Measurements from ENCODE around the gene ANKRD24.

The ANKRD24 gene

GRCh38 chr19:4197228-4197624 is 14.7 kb downstream of the ANKRD24 start:
- H3K36me3 ChIP-seq (ENCODE audit: control insufficient read depth in 1 of 2, insufficient read depth in 2 of 2, low read depth in 1 of 2, low read length in 2 of 2): no peaks in the 10 kb centered on the region
- H3K9me3 ChIP-seq (ENCODE audit: control insufficient read depth, low read length): peaks cover 7% of the 10 kb centered on the region
- peaks cover 3% of the 10 kb centered on the region for H3K4me1 ChIP-seq (ENCODE audit: control insufficient read depth, insufficient read depth, low read depth, low read length)
- no peak overlapping the region for H3K23ac ChIP-seq (ENCODE audit: low read length in 2 of 2)
- H3K4ac ChIP-seq (ENCODE audit: low read depth in 1 of 2, low read length in 2 of 2): no peak overlapping the region
- H2BK5ac ChIP-seq (ENCODE audit: low read depth, low read length, poor library complexity, severe bottlenecking): no peak overlapping the region
- DNase-seq: no peak
- H3K4me3 ChIP-seq (ENCODE audit: insufficient read depth in 1 of 2, low read depth in 1 of 2, low read length in 2 of 2): no peak overlapping the region
- no peak overlapping the region for H3K27ac ChIP-seq (ENCODE audit: low read length, poor library complexity, severe bottlenecking)
- no peak overlapping the region for H2AFZ ChIP-seq (ENCODE audit: low read depth, low read length)
- H3K18ac ChIP-seq (ENCODE audit: low read depth in 1 of 2, low read length in 2 of 2): no peak overlapping the region
- peaks cover 58 to 82% of the 10 kb centered on the region in 2 experiments for H3K27me3 ChIP-seq (ENCODE audit: control insufficient read depth in 1 of 2, insufficient read depth in 1 of 2, low read length in 2 of 2)
- no peak overlapping the region for H4K91ac ChIP-seq (ENCODE audit: low read length)
- 81% methylated on average over 5 of the region's 5 CpGs for WGBS
- H2BK120ac ChIP-seq (ENCODE audit: low read depth, low read length): no peak overlapping the region
- no peak overlapping the region for H3K14ac ChIP-seq (ENCODE audit: low read length in 2 of 2)
- no peaks in the 10 kb centered on the region for H3K79me1 ChIP-seq (replicated peaks; ENCODE audit: low read length, poor library complexity, severe bottlenecking)
- no peak overlapping the region for H2BK15ac ChIP-seq (ENCODE audit: low read depth, poor library complexity, severe bottlenecking)
- H2AK5ac ChIP-seq (ENCODE audit: low read length, severe bottlenecking): no peak overlapping the region
- no peak overlapping the region for H3K4me2 ChIP-seq (ENCODE audit: low read length, poor library complexity, severe bottlenecking)
- no peak overlapping the region for H4K8ac ChIP-seq (ENCODE audit: low read length)
- H3K9ac ChIP-seq (ENCODE audit: low read length): no peak overlapping the region
- no peak overlapping the region for H2BK12ac ChIP-seq (ENCODE audit: low read length in 2 of 2)

- Histone ChIP-seq H2BK5ac (ENCODE audit: low read depth, low read length, poor library complexity, severe bottlenecking) (no peak overlapping the region), H2AFZ (ENCODE audit: low read depth, low read length) (no peak overlapping the region), H3K4me2 (ENCODE audit: low read length, poor library complexity, severe bottlenecking) (no peak overlapping the region), H2BK12ac (ENCODE audit: low read length in 2 of 2) (no peak overlapping the region), H3K36me3 (ENCODE audit: control insufficient read depth in 1 of 2, insufficient read depth in 2 of 2, low read depth in 1 of 2, low read length in 2 of 2) (no peaks in the 10 kb centered on the region), H3K4me1 (ENCODE audit: control insufficient read depth, insufficient read depth, low read depth, low read length) (peaks cover 3% of the 10 kb centered on the region), H2BK15ac (ENCODE audit: low read depth, poor library complexity, severe bottlenecking) (no peak overlapping the region), H3K27ac (ENCODE audit: low read length, poor library complexity, severe bottlenecking) (no peak overlapping the region), H3K79me1 (replicated peaks; ENCODE audit: low read length, poor library complexity, severe bottlenecking) (no peaks in the 10 kb centered on the region), H3K4ac (ENCODE audit: low read depth in 1 of 2, low read length in 2 of 2) (no peak overlapping the region), H3K27me3 (ENCODE audit: control insufficient read depth in 1 of 2, insufficient read depth in 1 of 2, low read length in 2 of 2) (peaks cover 58 to 82% of the 10 kb centered on the region in 2 experiments), H4K91ac (ENCODE audit: low read length) (no peak overlapping the region), H3K9ac (ENCODE audit: low read length) (no peak overlapping the region), H2BK120ac (ENCODE audit: low read depth, low read length) (no peak overlapping the region), H4K8ac (ENCODE audit: low read length) (no peak overlapping the region), H3K18ac (ENCODE audit: low read depth in 1 of 2, low read length in 2 of 2) (no peak overlapping the region), H3K4me3 (ENCODE audit: insufficient read depth in 1 of 2, low read depth in 1 of 2, low read length in 2 of 2) (no peak overlapping the region), H3K23ac (ENCODE audit: low read length in 2 of 2) (no peak overlapping the region), H2AK5ac (ENCODE audit: low read length, severe bottlenecking) (no peak overlapping the region), H3K14ac (ENCODE audit: low read length in 2 of 2) (no peak overlapping the region), H3K9me3 (ENCODE audit: control insufficient read depth, low read length) (peaks cover 7% of the 10 kb centered on the region)
- DNase-seq: no peak
- 30% methylated on average over 41 of the region's 70 CpGs for WGBS
Measured at GRCh38 chr19:4197625-4198466, 15.4 kb downstream of the ANKRD24 start.

DNA sequence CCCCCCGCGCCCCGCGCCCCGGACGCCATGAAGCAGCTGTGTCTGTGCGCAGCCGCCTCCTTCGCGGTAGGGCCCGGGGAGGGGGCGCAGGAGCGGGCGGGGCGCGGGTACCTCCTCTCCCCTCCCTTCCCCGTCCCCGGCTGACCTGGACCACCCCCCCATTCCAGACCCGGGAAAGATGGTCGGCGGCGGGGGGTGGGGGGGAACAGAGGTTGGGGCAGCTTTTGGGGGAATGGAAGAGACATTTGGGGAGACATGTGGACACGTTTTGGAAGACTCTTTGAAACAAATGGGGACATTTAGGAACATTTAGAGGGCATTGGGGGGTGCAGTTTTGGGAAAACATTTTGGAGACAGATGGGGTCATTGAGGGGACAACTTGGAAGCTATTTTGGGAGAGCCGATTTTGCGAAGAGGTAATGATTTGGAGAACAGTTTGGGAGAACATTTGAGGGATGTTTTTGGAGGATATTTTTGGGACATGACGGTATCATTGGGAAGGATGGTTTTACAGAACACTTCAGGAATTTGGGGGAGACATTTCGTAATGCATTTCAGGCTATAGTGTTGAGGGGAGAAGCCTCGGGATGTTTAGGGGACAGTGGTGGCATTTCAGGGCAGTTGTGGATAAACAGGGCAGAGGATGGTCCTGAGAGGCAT is 16.1 kb downstream of the ANKRD24 start:
- Histone ChIP-seq H3K23ac (ENCODE audit: low read length in 2 of 2) (no peak overlapping the region), H2BK15ac (ENCODE audit: low read depth, poor library complexity, severe bottlenecking) (no peak overlapping the region), H3K4me1 (ENCODE audit: control insufficient read depth, insufficient read depth, low read depth, low read length) (peaks cover 3% of the 10 kb centered on the region), H2AFZ (ENCODE audit: low read depth, low read length) (no peak overlapping the region), H2BK12ac (ENCODE audit: low read length in 2 of 2) (no peak overlapping the region), H4K8ac (ENCODE audit: low read length) (no peak overlapping the region), H3K27me3 (ENCODE audit: control insufficient read depth in 1 of 2, insufficient read depth in 1 of 2, low read length in 2 of 2) (peaks cover 58 to 78% of the 10 kb centered on the region in 2 experiments), H2BK5ac (ENCODE audit: low read depth, low read length, poor library complexity, severe bottlenecking) (no peak overlapping the region), H4K91ac (ENCODE audit: low read length) (no peak overlapping the region), H2BK120ac (ENCODE audit: low read depth, low read length) (no peak overlapping the region), H2AK5ac (ENCODE audit: low read length, severe bottlenecking) (no peak overlapping the region), H3K4me3 (ENCODE audit: insufficient read depth in 1 of 2, low read depth in 1 of 2, low read length in 2 of 2) (no peak overlapping the region), H3K9ac (ENCODE audit: low read length) (no peak overlapping the region), H3K79me1 (replicated peaks; ENCODE audit: low read length, poor library complexity, severe bottlenecking) (no peaks in the 10 kb centered on the region), H3K27ac (ENCODE audit: low read length, poor library complexity, severe bottlenecking) (no peak overlapping the region), H3K9me3 (ENCODE audit: control insufficient read depth, low read length) (peaks cover 7% of the 10 kb centered on the region), H3K36me3 (ENCODE audit: control insufficient read depth in 1 of 2, insufficient read depth in 2 of 2, low read depth in 1 of 2, low read length in 2 of 2) (no peaks in the 10 kb centered on the region), H3K18ac (ENCODE audit: low read depth in 1 of 2, low read length in 2 of 2) (no peak overlapping the region), H3K4me2 (ENCODE audit: low read length, poor library complexity, severe bottlenecking) (no peak overlapping the region), H3K14ac (ENCODE audit: low read length in 2 of 2) (no peak overlapping the region), H3K4ac (ENCODE audit: low read depth in 1 of 2, low read length in 2 of 2) (no peak overlapping the region)
- WGBS: 22% methylated on average over 12 of the region's 28 CpGs
- no peak for DNase-seq

- no peaks in the 10 kb centered on the region for H3K36me3 ChIP-seq (ENCODE audit: control insufficient read depth in 1 of 2, insufficient read depth in 2 of 2, low read depth in 1 of 2, low read length in 2 of 2)
- H3K14ac ChIP-seq (ENCODE audit: low read length in 2 of 2): no peak overlapping the region
- peaks cover 7% of the 10 kb centered on the region for H3K9me3 ChIP-seq (ENCODE audit: control insufficient read depth, low read length)
- H2BK5ac ChIP-seq (ENCODE audit: low read depth, low read length, poor library complexity, severe bottlenecking): no peak overlapping the region
- no peak overlapping the region for H3K4me2 ChIP-seq (ENCODE audit: low read length, poor library complexity, severe bottlenecking)
- H3K27me3 ChIP-seq (ENCODE audit: control insufficient read depth in 1 of 2, insufficient read depth in 1 of 2, low read length in 2 of 2): peaks cover 48 to 67% of the 10 kb centered on the region in 2 experiments
- no peak overlapping the region for H4K91ac ChIP-seq (ENCODE audit: low read length)
- H3K79me1 ChIP-seq (replicated peaks; ENCODE audit: low read length, poor library complexity, severe bottlenecking): no peaks in the 10 kb centered on the region
- H3K4me3 ChIP-seq (ENCODE audit: insufficient read depth in 1 of 2, low read depth in 1 of 2, low read length in 2 of 2): no peak overlapping the region
- no peak overlapping the region for H2BK15ac ChIP-seq (ENCODE audit: low read depth, poor library complexity, severe bottlenecking)
- no peak overlapping the region for H3K27ac ChIP-seq (ENCODE audit: low read length, poor library complexity, severe bottlenecking)
- H3K23ac ChIP-seq (ENCODE audit: low read length in 2 of 2): no peak overlapping the region
- H3K4me1 ChIP-seq (ENCODE audit: control insufficient read depth, insufficient read depth, low read depth, low read length): peaks cover 3% of the 10 kb centered on the region
- no peak for DNase-seq
- H2BK120ac ChIP-seq (ENCODE audit: low read depth, low read length): no peak overlapping the region
- no peak overlapping the region for H2AFZ ChIP-seq (ENCODE audit: low read depth, low read length)
- H2BK12ac ChIP-seq (ENCODE audit: low read length in 2 of 2): no peak overlapping the region
- H2AK5ac ChIP-seq (ENCODE audit: low read length, severe bottlenecking): no peak overlapping the region
- no peak overlapping the region for H3K9ac ChIP-seq (ENCODE audit: low read length)
- H4K8ac ChIP-seq (ENCODE audit: low read length): no peak overlapping the region
- no peak overlapping the region for H3K4ac ChIP-seq (ENCODE audit: low read depth in 1 of 2, low read length in 2 of 2)
- no peak overlapping the region for H3K18ac ChIP-seq (ENCODE audit: low read depth in 1 of 2, low read length in 2 of 2)
- WGBS: 66% methylated on average over 33 of the region's 33 CpGs
Measured at GRCh38 chr19:4199699-4200293, 17.3 kb downstream of the ANKRD24 start.

Data from mesenchymal stem cell (in vitro differentiated cells and primary cell).